Measurements from ENCODE around the gene PLS1. TPM values are rescaled to one million over a fixed set of nuclear protein-coding genes. Genes with fewer than 3 reads are reported as not detected.

The PLS1 gene
- total RNA-seq, 1 donor from 2014 or later: 3.9 TPM

DNA sequence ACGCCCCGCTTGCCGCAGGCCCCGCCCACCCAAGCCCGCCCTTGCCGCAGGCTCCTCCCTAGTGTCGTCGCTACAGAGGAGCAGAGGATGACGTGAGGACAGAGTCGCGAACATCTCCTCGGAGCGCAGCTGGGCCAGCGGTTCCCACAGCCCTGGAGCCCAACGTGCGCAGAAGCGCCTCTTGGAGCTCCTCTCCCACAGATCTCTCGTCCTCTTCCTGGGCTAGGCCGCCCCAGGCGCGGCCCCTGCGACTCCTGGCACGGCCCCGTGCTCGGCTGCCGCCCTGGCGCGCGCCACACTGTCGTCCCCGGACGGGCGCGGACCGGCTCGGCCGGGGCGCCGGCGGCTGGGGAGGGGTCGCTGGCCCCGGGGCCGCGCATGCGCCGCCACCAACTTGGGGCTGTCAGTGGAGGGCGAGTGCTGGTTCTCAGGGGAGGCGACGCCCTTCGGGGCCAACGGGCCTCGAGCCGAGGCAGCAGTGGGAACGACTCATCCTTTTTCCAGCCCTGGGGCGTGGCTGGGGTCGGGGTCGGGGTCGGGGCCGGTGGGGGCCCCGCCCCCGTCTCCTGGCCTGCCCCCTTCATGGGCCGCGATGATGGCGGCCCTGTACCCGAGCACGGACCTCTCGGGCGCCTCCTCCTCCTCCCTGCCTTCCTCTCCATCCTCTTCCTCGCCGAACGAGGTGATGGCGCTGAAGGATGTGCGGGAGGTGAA, 127.9 kb downstream of the PLS1 start, which contains the start of gene TRPC1:
Gene TRPC1, plus strand, starts transcription at position 67 of the 714 bp plus-strand sequence. Its CDS starts 526 bp downstream, at position 593.
- intact Hi-C loops (cut with DNase I): no loop called here
- H3K36me3 ChIP-seq: no peaks in the 10 kb centered on the region
- TF ChIP-seq POLR2A (IDR thresholded peaks at IDR 0.05) (peak in 1 of 2 donors; percentile 86), POLR2AphosphoS5 (IDR thresholded peaks at IDR 0.05; ENCODE audit: insufficient read depth in 1 of 2, low read depth in 1 of 2) (peak in 1 of 2 donors; percentile 85), CTCF (IDR thresholded peaks at IDR 0.05) (no peak)
- peaks cover 10% of the 10 kb centered on the region for H3K4me1 ChIP-seq
- peak within 1 kb of the TSS; percentile 81 to 100 for H3K4me3 ChIP-seq
- H3K9me3 ChIP-seq: no peaks in the 10 kb centered on the region
- H3K27ac ChIP-seq: peak within 1 kb of the TSS; percentile 88
- no peaks in the 10 kb centered on the region for H3K27me3 ChIP-seq
- peak in 1 of 2 donors; percentile 90 for DNase-seq (ENCODE audit: extremely low spot score in 2 of 2)

DNA sequence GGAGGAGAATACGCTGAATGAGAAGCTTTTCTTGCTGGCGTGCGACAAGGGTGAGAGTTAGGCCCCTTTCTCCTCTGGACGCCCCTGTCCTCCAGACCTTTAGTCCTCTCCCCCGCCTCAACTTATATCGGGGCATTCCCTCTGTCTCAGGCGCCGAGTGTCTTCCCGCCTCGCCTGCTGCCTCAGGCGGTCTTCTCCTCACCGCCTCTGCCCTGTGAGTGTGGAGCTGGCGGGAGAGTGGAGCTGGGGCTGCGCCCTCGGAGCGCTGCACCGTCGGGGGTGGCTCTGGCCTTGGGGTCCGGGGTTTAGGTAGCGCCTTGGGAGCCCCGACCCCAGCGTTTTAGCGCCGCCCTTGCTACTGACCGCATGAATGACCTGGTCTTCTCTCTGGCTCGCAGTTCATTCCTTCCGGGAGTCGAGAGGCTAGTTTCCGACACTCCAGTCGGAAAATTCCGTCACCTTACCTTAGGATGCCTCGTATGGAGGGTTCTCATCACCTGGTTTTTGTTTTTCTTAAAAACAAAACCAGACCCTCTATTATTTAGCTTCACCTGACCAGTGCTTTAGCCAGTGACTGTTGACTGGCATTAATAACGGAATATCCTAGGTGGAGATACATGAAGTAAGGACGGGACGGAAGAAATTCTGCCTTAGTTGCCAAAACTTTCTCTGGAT, 128.6 kb downstream of the PLS1 start:
- TF ChIP-seq POLR2AphosphoS5 (IDR thresholded peaks at IDR 0.05; ENCODE audit: insufficient read depth in 1 of 2, low read depth in 1 of 2): peak in 1 of 2 donors; percentile 43
- no peak for TF ChIP-seq POLR2A (IDR thresholded peaks at IDR 0.05)
- no peak for TF ChIP-seq CTCF (IDR thresholded peaks at IDR 0.05)
- intact Hi-C loops (cut with DNase I): no loop called here
- DNase-seq (ENCODE audit: extremely low spot score in 2 of 2): peak in 1 of 2 donors; percentile 87

GRCh38 chr3:142725357-142725739, 129.2 kb downstream of the PLS1 start:
- H3K27ac ChIP-seq: peak overlapping the region; percentile 88
- TF ChIP-seq POLR2AphosphoS5 (IDR thresholded peaks at IDR 0.05; ENCODE audit: insufficient read depth in 1 of 2, low read depth in 1 of 2) (no peak), CTCF (IDR thresholded peaks at IDR 0.05) (no peak)
- peaks cover 10% of the 10 kb centered on the region for H3K4me1 ChIP-seq
- H3K36me3 ChIP-seq: no peaks in the 10 kb centered on the region
- DNase-seq (ENCODE audit: extremely low spot score in 2 of 2): no peak
- H3K4me3 ChIP-seq: peak overlapping the region; percentile 81 to 100
- intact Hi-C loops (cut with DNase I): no loop called here
- no peaks in the 10 kb centered on the region for H3K9me3 ChIP-seq
- no peaks in the 10 kb centered on the region for H3K27me3 ChIP-seq

More for the DNA sequence above, 128.6 kb downstream of the PLS1 start:
- H3K36me3 ChIP-seq: no peaks in the 10 kb centered on the region
- no peaks in the 10 kb centered on the region for H3K9me3 ChIP-seq
- peak overlapping the region; percentile 88 for H3K27ac ChIP-seq
- H3K27me3 ChIP-seq: no peaks in the 10 kb centered on the region
- peak overlapping the region; percentile 81 to 100 for H3K4me3 ChIP-seq
- peaks cover 10% of the 10 kb centered on the region for H3K4me1 ChIP-seq

GRCh38 chr3:142726017-142726416, 129.8 kb downstream of the PLS1 start:
- intact Hi-C loops (cut with DNase I): no loop called here
- Histone ChIP-seq H3K9me3 (no peaks in the 10 kb centered on the region), H3K36me3 (no peaks in the 10 kb centered on the region), H3K4me3 (no peak overlapping the region), H3K27me3 (no peaks in the 10 kb centered on the region), H3K4me1 (peaks cover 10% of the 10 kb centered on the region), H3K27ac (no peak overlapping the region)
- no peak for DNase-seq (ENCODE audit: extremely low spot score in 2 of 2)
- TF ChIP-seq CTCF (IDR thresholded peaks at IDR 0.05) (no peak), POLR2A (IDR thresholded peaks at IDR 0.05) (no peak), POLR2AphosphoS5 (IDR thresholded peaks at IDR 0.05; ENCODE audit: insufficient read depth in 1 of 2, low read depth in 1 of 2) (no peak)

GRCh38 chr3:142732066-142732465, 135.9 kb downstream of the PLS1 start:
- Histone ChIP-seq H3K9me3 (no peaks in the 10 kb centered on the region), H3K36me3 (no peaks in the 10 kb centered on the region), H3K4me1 (peaks cover 5% of the 10 kb centered on the region), H3K27ac (no peak overlapping the region), H3K4me3 (no peak overlapping the region), H3K27me3 (no peaks in the 10 kb centered on the region)
- TF ChIP-seq POLR2AphosphoS5 (IDR thresholded peaks at IDR 0.05; ENCODE audit: insufficient read depth in 1 of 2, low read depth in 1 of 2) (no peak), CTCF (IDR thresholded peaks at IDR 0.05) (no peak), POLR2A (IDR thresholded peaks at IDR 0.05) (no peak)
- intact Hi-C loops (cut with DNase I): no loop called here
- DNase-seq (ENCODE audit: extremely low spot score in 2 of 2): no peak

Measured in vagina (tissue), 2 donors.